Neural crest cell (in vitro differentiated cells): ENCODE measurements around the gene GATA3. TPM values are rescaled to one million over a fixed set of nuclear protein-coding genes. Genes with fewer than 3 reads are reported as not detected.

Experiments used
- DNase-seq: peaks from one replicate; pipeline ENCODE4 v3.0.0; 2021; ENCODE audit warnings: low read depth, mixed read lengths, low spot score
- H3K27ac Mint-ChIP-seq: one replicate; pipeline ENCODE4 v1.8.0; 2021; ENCODE audit warnings: mild to moderate bottlenecking, mixed read lengths; ENCODE audit not compliant: unreplicated experiment
- H3K27me3 Mint-ChIP-seq: 2 replicates; pipeline ENCODE4 v1.8.0; 2021; ENCODE audit warnings: low read depth, mild to moderate bottlenecking, mixed read lengths
- H3K36me3 Mint-ChIP-seq: 2 replicates; pipeline ENCODE4 v1.8.0; 2021; ENCODE audit warnings: low read depth, mild to moderate bottlenecking, mixed read lengths
- H3K4me1 Mint-ChIP-seq: 2 replicates; pipeline ENCODE4 v1.8.0; 2021; ENCODE audit warnings: mixed read lengths
- H3K4me3 Mint-ChIP-seq: one replicate; pipeline ENCODE4 v1.8.0; 2021; ENCODE audit warnings: mild to moderate bottlenecking, mixed read lengths
- H3K9me3 Mint-ChIP-seq: 2 replicates; pipeline ENCODE4 v1.8.0; 2021; ENCODE audit warnings: mixed read lengths
- CTCF ChIP-seq: fragments of 200-600 bp; sonication (generic); conservative IDR thresholded peaks from 2 replicates; pipeline ENCODE4 v1.5.0; 2021; ENCODE audit warnings: antibody characterized with exemption, mild to moderate bottlenecking
- total RNA-seq: library from RNA; stranded (reverse); gene quantifications from 2 replicates; pipeline ENCODE4 v1.2.1, GENCODE V29; 2021

The GATA3 gene
- total RNA-seq, 1 donor from 2014 or later = 0.35 TPM

GRCh38 chr10:8041284-8041991 is 13.1 kb upstream of the GATA3 start:
- Mint-ChIP-seq H3K4me3 (no peak overlapping the region), H3K9me3 (no peaks in the 10 kb centered on the region), H3K27ac (no peak overlapping the region), H3K4me1 (peaks cover 6% of the 10 kb centered on the region), H3K27me3 (peaks cover 100% of the 10 kb centered on the region), H3K36me3 (peaks cover 3% of the 10 kb centered on the region)
- TF ChIP-seq CTCF = no peak
- no peak for DNase-seq

GRCh38 chr10:8041992-8042720 is 12.3 kb upstream of the GATA3 start:
- H3K27ac Mint-ChIP-seq = no peak overlapping the region
- H3K4me3 Mint-ChIP-seq = peak overlapping the region; percentile 2
- peaks cover 100% of the 10 kb centered on the region for H3K27me3 Mint-ChIP-seq
- DNase-seq = no peak
- H3K9me3 Mint-ChIP-seq = no peaks in the 10 kb centered on the region
- peaks cover 3% of the 10 kb centered on the region for H3K36me3 Mint-ChIP-seq
- no peak for TF ChIP-seq CTCF
- H3K4me1 Mint-ChIP-seq = peaks cover 6% of the 10 kb centered on the region

GRCh38 chr10:8042721-8043568 is 11.5 kb upstream of the GATA3 start:
- no peaks in the 10 kb centered on the region for H3K9me3 Mint-ChIP-seq
- H3K27me3 Mint-ChIP-seq = peaks cover 100% of the 10 kb centered on the region
- H3K4me1 Mint-ChIP-seq = peaks cover 6% of the 10 kb centered on the region
- H3K27ac Mint-ChIP-seq = no peak overlapping the region
- no peak for TF ChIP-seq CTCF
- H3K36me3 Mint-ChIP-seq = peaks cover 3% of the 10 kb centered on the region
- H3K4me3 Mint-ChIP-seq = no peak overlapping the region
- DNase-seq = no peak

- peaks cover 3% of the 10 kb centered on the region for H3K36me3 Mint-ChIP-seq
- no peak for DNase-seq
- H3K27ac Mint-ChIP-seq = no peak overlapping the region
- peaks cover 6% of the 10 kb centered on the region for H3K4me1 Mint-ChIP-seq
- H3K4me3 Mint-ChIP-seq = no peak overlapping the region
- no peaks in the 10 kb centered on the region for H3K9me3 Mint-ChIP-seq
- TF ChIP-seq CTCF = peak; percentile 18
- H3K27me3 Mint-ChIP-seq = peaks cover 100% of the 10 kb centered on the region
These were observed 10.8 kb upstream of the GATA3 start for GRCh38 chr10:8043569-8044306.
